ENCODE measurements around the gene GRWD1. TPM values are rescaled to one million over a fixed set of nuclear protein-coding genes. Genes with fewer than 3 reads are reported as not detected.

The GRWD1 gene
- total and polyA plus RNA-seq, 2 of the 4 experiments (the other 2 are of a cell fraction) = 22.0 to 22.5 TPM

GRCh38 chr19:48450441-48450840 is 4.7 kb downstream of the GRWD1 start:
- H2AFZ ChIP-seq (replicated peaks; ENCODE audit: low read length, poor library complexity) = no peak overlapping the region
- no peak overlapping the region for H3K9ac ChIP-seq (ENCODE audit: low read depth, low read length)
- no peak for TF ChIP-seq NFE2L2 (IDR thresholded peaks at IDR 0.05; ENCODE audit: low read depth, low read length)
- TF ChIP-seq CTCF (conservative IDR thresholded peaks at IDR 0.05; ENCODE audit: low read depth, low read length) = no peak
- no peak for TF ChIP-seq BHLHE40 (IDR thresholded peaks at IDR 0.05; ENCODE audit: low read depth, low read length)
- no peak for TF ChIP-seq MXI1 (IDR thresholded peaks at IDR 0.05; ENCODE audit: borderline replicate concordance, low read depth, low read length)
- no peak for TF ChIP-seq RAD21 (IDR thresholded peaks at IDR 0.05; ENCODE audit: low read length)
- no peak for TF ChIP-seq CEBPB (IDR thresholded peaks at IDR 0.05; ENCODE audit: low read depth, low read length)
- no peak for TF ChIP-seq RFX5 (IDR thresholded peaks at IDR 0.05; ENCODE audit: low read depth, low read length)
- no peak for TF ChIP-seq POLR2A (IDR thresholded peaks at IDR 0.05; ENCODE audit: low read depth, low read length)
- no peak for TF ChIP-seq SMC3 (IDR thresholded peaks at IDR 0.05; ENCODE audit: low read depth, low read length)
- TF ChIP-seq MAZ (IDR thresholded peaks at IDR 0.05; ENCODE audit: borderline replicate concordance, low read depth, low read length) = no peak
- no peak overlapping the region for H3K14ac ChIP-seq (replicated peaks; ENCODE audit: low read depth, low read length)
- no peak overlapping the region for H3K4me3 ChIP-seq (ENCODE audit: insufficient read depth, low read depth, low read length)
- H4K20me1 ChIP-seq (ENCODE audit: insufficient read depth, low read length) = peaks cover 8% of the 10 kb centered on the region; the same call in 1 of the 2 replicates
- intact Hi-C loops (cut with micrococcal nuclease) = no loop called here
- H3K18ac ChIP-seq (ENCODE audit: low read depth, low read length) = no peak overlapping the region
- DNase-seq (no peak), ATAC-seq (ENCODE audit: low read depth) (no peak)
- no TSS peak for BruUV-seq (replicated peaks)
- no peaks in the 10 kb centered on the region for H3K27me3 ChIP-seq (ENCODE audit: control insufficient read depth, insufficient read depth, low read length)
- H3K27ac ChIP-seq (ENCODE audit: insufficient read depth, low read length) = no peak overlapping the region
- H2BK120ac ChIP-seq (ENCODE audit: low read depth, low read length) = no peak overlapping the region
- no peak overlapping the region for H3K23ac ChIP-seq (ENCODE audit: low read depth, low read length)
- H3K9me3 ChIP-seq (ENCODE audit: control insufficient read depth, insufficient read depth, low read length) = no peaks in the 10 kb centered on the region
- H3K79me1 ChIP-seq (ENCODE audit: low read depth in 1 of 2, low read length in 2 of 2) = peaks cover 14 to 33% of the 10 kb centered on the region in 2 experiments
- in situ Hi-C loops (cut with MboI; ENCODE audit: low sequenced_read_pairs) = no loop called here
- no peak overlapping the region for H2AK9ac ChIP-seq (replicated peaks; ENCODE audit: low read depth, low read length, poor library complexity)
- H2BK15ac ChIP-seq (ENCODE audit: low read depth, low read length) = no peak overlapping the region
- H3K9me1 ChIP-seq (ENCODE audit: insufficient read depth, low read length) = no peaks in the 10 kb centered on the region
- H4K8ac ChIP-seq (ENCODE audit: low read depth in 2 of 2, low read length in 2 of 2) = no peak overlapping the region
- H2BK5ac ChIP-seq (ENCODE audit: low read depth, low read length, poor library complexity, severe bottlenecking) = no peak overlapping the region
- no peak overlapping the region for H3K56ac ChIP-seq (ENCODE audit: extremely low read depth, insufficient read depth, low read length)
- H4K5ac ChIP-seq (ENCODE audit: low read depth, low read length) = no peak overlapping the region
- H3K36me3 ChIP-seq (ENCODE audit: control insufficient read depth, insufficient read depth, low read length) = peaks cover 46% of the 10 kb centered on the region
- POLR2A ChIA-PET (ENCODE audit: unreplicated experiment) = no interaction called here
- CTCF ChIA-PET = no interaction called here
- no peak overlapping the region for H3K4ac ChIP-seq (ENCODE audit: low read depth, low read length)
- H2BK20ac ChIP-seq (ENCODE audit: low read depth, low read length) = no peak overlapping the region
- peaks cover 4% of the 10 kb centered on the region for H3K4me1 ChIP-seq (ENCODE audit: control insufficient read depth, insufficient read depth, low read length)
- dilution Hi-C loops (cut with HindIII; ENCODE audit: low sequenced_read_pairs, unreplicated experiment) = no loop called here
- H2AK5ac ChIP-seq (ENCODE audit: low read depth, low read length) = no peak overlapping the region
- no peak overlapping the region for H3K4me2 ChIP-seq (ENCODE audit: low read depth, low read length)
- 97% methylated on average over 19 of the region's 23 CpGs; no CpG with 5 or more reads in 1 of the 2 experiments for WGBS, 2 experiments (ENCODE audit: extremely low coverage in 2 of 2, insufficient read length in 1 of 2)
- no peak overlapping the region for H4K91ac ChIP-seq (ENCODE audit: insufficient read depth, low read depth, low read length)
